ENCODE measurements around the gene ZFYVE21. TPM values are rescaled to one million over a fixed set of nuclear protein-coding genes. Genes with fewer than 3 reads are reported as not detected.

The ZFYVE21 gene
- 10 to 100 TPM; 15.3 to 16.4 TPM for total RNA-seq

GRCh38 chr14:103715052-103716000 is at the start of gene ZFYVE21, which contains the start of gene XRCC3:
TSS of gene ZFYVE21 (plus strand) at chr14:103715810. CDS start at chr14:103715842, 32 bp downstream.
TSS of gene XRCC3 (minus strand) at chr14:103715451. CDS start at chr14:103711087, 4,364 bp downstream.
- Mint-ChIP-seq H3K27ac (peak within 1 kb of the TSS; percentile 94 to 98), H3K36me3 (peaks cover 0 to 7% of the 10 kb centered on the region in 2 donors), H3K9me3 (no peaks in the 10 kb centered on the region)
- DNase-seq (ENCODE audit: low spot score in 2 of 2) (peak; percentile 99 to 100), ATAC-seq (peak; percentile 94)

GRCh38 chr14:103667671-103668070 is 47.9 kb upstream of the ZFYVE21 start:
- ATAC-seq (peak in 1 of 2 donors; percentile 78), DNase-seq (ENCODE audit: low spot score in 2 of 2) (no peak)
- H3K27ac Mint-ChIP-seq = peak overlapping the region in 1 of 2 donors; percentile 22
- peaks cover 0 to 18% of the 10 kb centered on the region in 2 donors for H3K36me3 Mint-ChIP-seq
- no peaks in the 10 kb centered on the region for H3K9me3 Mint-ChIP-seq

- ATAC-seq = no peak
- Mint-ChIP-seq H3K36me3 (peaks cover 0 to 18% of the 10 kb centered on the region in 2 donors), H3K27ac (no peak overlapping the region), H3K9me3 (no peaks in the 10 kb centered on the region)
- no peak for DNase-seq (ENCODE audit: low spot score in 2 of 2)
Observed at GRCh38 chr14:103668117-103668516, 47.5 kb upstream of the ZFYVE21 start.

GRCh38 chr14:103669370-103669769 is 46.2 kb upstream of the ZFYVE21 start:
- DNase-seq (ENCODE audit: low spot score in 2 of 2) = no peak
- ATAC-seq = no peak
- no peak overlapping the region for H3K27ac Mint-ChIP-seq
- no peaks in the 10 kb centered on the region for H3K9me3 Mint-ChIP-seq
- peaks cover 0 to 18% of the 10 kb centered on the region in 2 donors for H3K36me3 Mint-ChIP-seq

- H3K9me3 Mint-ChIP-seq = no peaks in the 10 kb centered on the region
- ATAC-seq (no peak), DNase-seq (ENCODE audit: low spot score in 2 of 2) (no peak)
- peaks cover 0 to 21% of the 10 kb centered on the region in 2 donors for H3K36me3 Mint-ChIP-seq
- H3K27ac Mint-ChIP-seq = peak overlapping the region in 1 of 2 donors; percentile 19
Observed at GRCh38 chr14:103671911-103672310, 43.7 kb upstream of the ZFYVE21 start.

GRCh38 chr14:103675957-103676356 is 39.7 kb upstream of the ZFYVE21 start:
- Mint-ChIP-seq H3K36me3 (peaks cover 0 to 14% of the 10 kb centered on the region in 2 donors), H3K27ac (no peak overlapping the region), H3K9me3 (no peaks in the 10 kb centered on the region)
- DNase-seq (ENCODE audit: low spot score in 2 of 2) (no peak), ATAC-seq (no peak)

- DNase-seq (ENCODE audit: low spot score in 2 of 2) (no peak), ATAC-seq (no peak)
- Mint-ChIP-seq H3K27ac (peak overlapping the region in 1 of 2 donors; percentile 50), H3K9me3 (no peaks in the 10 kb centered on the region), H3K36me3 (peaks cover 0 to 6% of the 10 kb centered on the region in 2 donors)
Observed at GRCh38 chr14:103676881-103677675, 38.5 kb upstream of the ZFYVE21 start.

- peaks cover 0 to 6% of the 10 kb centered on the region in 2 donors for H3K36me3 Mint-ChIP-seq
- peak; percentile 82 to 87 for ATAC-seq
- peak overlapping the region; percentile 32 to 66 for H3K27ac Mint-ChIP-seq
- no peaks in the 10 kb centered on the region for H3K9me3 Mint-ChIP-seq
- peak in 1 of 2 donors; percentile 41 for DNase-seq (ENCODE audit: low spot score in 2 of 2)
Observed at GRCh38 chr14:103679351-103679750, 36.3 kb upstream of the ZFYVE21 start.

GRCh38 chr14:103680491-103681231 is 34.9 kb upstream of the ZFYVE21 start:
- ATAC-seq (no peak), DNase-seq (ENCODE audit: low spot score in 2 of 2) (no peak)
- H3K36me3 Mint-ChIP-seq = peaks cover 0 to 6% of the 10 kb centered on the region in 2 donors
- no peaks in the 10 kb centered on the region for H3K9me3 Mint-ChIP-seq
- H3K27ac Mint-ChIP-seq = peak overlapping the region; percentile 12 to 44

- ATAC-seq (no peak), DNase-seq (ENCODE audit: low spot score in 2 of 2) (no peak)
- Mint-ChIP-seq H3K9me3 (no peaks in the 10 kb centered on the region), H3K27ac (peak overlapping the region in 1 of 2 donors; percentile 77), H3K36me3 (peaks cover 0 to 6% of the 10 kb centered on the region in 2 donors)
Observed at GRCh38 chr14:103683139-103683538, 32.5 kb upstream of the ZFYVE21 start.

GRCh38 chr14:103684471-103684870 is 31.1 kb upstream of the ZFYVE21 start:
- ATAC-seq (no peak), DNase-seq (ENCODE audit: low spot score in 2 of 2) (no peak)
- no peaks in the 10 kb centered on the region for H3K9me3 Mint-ChIP-seq
- H3K36me3 Mint-ChIP-seq = peaks cover 0 to 6% of the 10 kb centered on the region in 2 donors
- peak overlapping the region; percentile 9 to 66 for H3K27ac Mint-ChIP-seq

GRCh38 chr14:103684871-103685270 is 30.7 kb upstream of the ZFYVE21 start:
- Mint-ChIP-seq H3K36me3 (peaks cover 0 to 6% of the 10 kb centered on the region in 2 donors), H3K27ac (peak overlapping the region in 1 of 2 donors; percentile 9), H3K9me3 (no peaks in the 10 kb centered on the region)
- ATAC-seq (no peak), DNase-seq (ENCODE audit: low spot score in 2 of 2) (no peak)

- peaks cover 0 to 6% of the 10 kb centered on the region in 2 donors for H3K36me3 Mint-ChIP-seq
- ATAC-seq (no peak), DNase-seq (ENCODE audit: low spot score in 2 of 2) (no peak)
- H3K9me3 Mint-ChIP-seq = no peaks in the 10 kb centered on the region
- peak overlapping the region in 1 of 2 donors; percentile 78 for H3K27ac Mint-ChIP-seq
Observed at GRCh38 chr14:103685276-103686211, 30.1 kb upstream of the ZFYVE21 start.

- DNase-seq (ENCODE audit: low spot score in 2 of 2) (no peak), ATAC-seq (no peak)
- H3K9me3 Mint-ChIP-seq = no peaks in the 10 kb centered on the region
- peaks cover 0 to 6% of the 10 kb centered on the region in 2 donors for H3K36me3 Mint-ChIP-seq
- no peak overlapping the region for H3K27ac Mint-ChIP-seq
Observed at GRCh38 chr14:103686831-103687485, 28.7 kb upstream of the ZFYVE21 start.

- no peak for DNase-seq (ENCODE audit: low spot score in 2 of 2)
- ATAC-seq = no peak
- Mint-ChIP-seq H3K27ac (no peak overlapping the region), H3K36me3 (peaks cover 0 to 6% of the 10 kb centered on the region in 2 donors), H3K9me3 (no peaks in the 10 kb centered on the region)
Observed at GRCh38 chr14:103687712-103688111, 27.9 kb upstream of the ZFYVE21 start.

Measured in activated naive CD4-positive, alpha-beta T cell treated with anti-CD3 and anti-CD28 coated beads, Interleukin-2, amount 50 U/mL, for 72 hours (primary cell).